Measurements from ENCODE around the gene CDC20B. TPM values are rescaled to one million over a fixed set of nuclear protein-coding genes. Genes with fewer than 3 reads are reported as not detected.

CDC20B gene
- total RNA-seq = not detected

DNA sequence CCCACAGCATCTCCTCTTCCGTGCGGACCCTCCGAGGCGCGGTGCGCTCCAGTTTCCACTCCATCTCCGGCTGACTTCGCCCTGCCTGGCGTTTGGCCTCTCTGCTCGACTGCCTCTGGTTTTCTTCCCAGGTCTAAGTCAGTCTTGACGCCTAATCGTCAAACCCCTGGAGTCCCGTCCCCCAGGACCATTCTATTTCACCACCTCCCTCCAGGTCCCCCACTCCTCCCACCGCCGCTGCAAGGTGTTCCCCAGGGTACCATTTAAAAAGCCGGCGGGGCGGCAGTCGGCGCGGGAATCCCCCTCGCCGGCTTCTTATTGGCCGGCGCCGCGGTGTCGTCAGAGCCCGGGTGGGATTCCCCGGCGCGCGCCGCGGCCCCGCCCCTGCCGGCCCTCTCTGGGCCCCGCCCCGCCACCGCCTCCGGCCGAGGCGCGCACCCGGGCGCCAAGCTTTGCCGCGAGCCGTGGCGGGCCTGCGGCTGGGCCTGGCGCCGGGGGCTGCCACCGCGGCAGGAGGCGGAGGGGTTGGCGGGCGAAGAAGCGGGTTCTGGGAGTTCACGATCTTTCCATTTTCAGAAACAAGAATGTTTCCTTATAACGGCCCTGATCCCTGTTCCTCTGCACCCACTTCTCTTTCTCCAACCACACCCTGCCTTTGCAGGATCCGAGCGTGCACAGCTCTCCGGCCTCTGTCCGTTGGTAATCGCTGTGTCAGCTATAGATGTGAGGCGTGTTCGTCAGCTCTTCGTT, at the start of gene CDC20B:
TSS of gene CDC20B (minus strand) at position 241 of the 750 bp plus-strand sequence. CDS start at position 64, 177 bp downstream.
- Histone ChIP-seq H3K4me1 (peaks cover 0 to 8% of the 10 kb centered on the region in 2 donors), H3K4me3 (peak within 1 kb of the TSS; percentile 57 to 64), H3K27ac (no peak within 1 kb of the TSS), H3K27me3 (peaks cover 6% of the 10 kb centered on the region), H3K36me3 (no peaks in the 10 kb centered on the region), H3K9me3 (no peaks in the 10 kb centered on the region)
- no peak for TF ChIP-seq CTCF (IDR thresholded peaks at IDR 0.05)
- DNase-seq (ENCODE audit: low spot score in 2 of 2) = peak in 1 of 2 donors; percentile 80
- intact Hi-C loops (cut with DNase I) = loop anchor here (2.0 to 10.0 kb wide), 5 partner anchors 60 to 1642 kb away; partner anchors contain the start of genes CCNO, IL6ST, MAP3K1 and SLC38A9

GRCh38 chr5:55222092-55222984, 49.4 kb upstream of the CDC20B start:
- H3K4me1 ChIP-seq = peaks cover 5 to 7% of the 10 kb centered on the region in 2 donors
- H3K27ac ChIP-seq = no peak overlapping the region
- no peak for TF ChIP-seq CTCF (IDR thresholded peaks at IDR 0.05)
- intact Hi-C loops (cut with DNase I) = no loop called here
- H3K36me3 ChIP-seq = no peaks in the 10 kb centered on the region
- no peaks in the 10 kb centered on the region for H3K9me3 ChIP-seq
- H3K27me3 ChIP-seq = peaks cover 33% of the 10 kb centered on the region
- no peak for DNase-seq (ENCODE audit: low spot score in 2 of 2)
- no peak overlapping the region for H3K4me3 ChIP-seq

- Histone ChIP-seq H3K27me3 (peaks cover 21% of the 10 kb centered on the region), H3K36me3 (no peaks in the 10 kb centered on the region), H3K27ac (no peak overlapping the region), H3K4me1 (no peaks in the 10 kb centered on the region), H3K9me3 (no peaks in the 10 kb centered on the region), H3K4me3 (peak overlapping the region; percentile 50 to 56)
- intact Hi-C loops (cut with DNase I) = no loop called here
- no peak for TF ChIP-seq CTCF (IDR thresholded peaks at IDR 0.05)
- DNase-seq (ENCODE audit: low spot score in 2 of 2) = no peak
These were observed 47.6 kb upstream of the CDC20B start for GRCh38 chr5:55220433-55221185.

- intact Hi-C loops (cut with DNase I) = no loop called here
- DNase-seq (ENCODE audit: low spot score in 2 of 2) = no peak
These were observed 46.8 kb upstream of the CDC20B start for GRCh38 chr5:55219770-55220169.

More at GRCh38 chr5:55219770-55220169, 46.8 kb upstream of the CDC20B start:
- TF ChIP-seq CTCF (IDR thresholded peaks at IDR 0.05) = no peak
- H3K9me3 ChIP-seq = no peaks in the 10 kb centered on the region
- H3K36me3 ChIP-seq = no peaks in the 10 kb centered on the region
- H3K4me3 ChIP-seq = no peak overlapping the region
- no peaks in the 10 kb centered on the region for H3K4me1 ChIP-seq
- H3K27ac ChIP-seq = no peak overlapping the region
- peaks cover 21% of the 10 kb centered on the region for H3K27me3 ChIP-seq
